ENCODE data around the gene ZFYVE16.

DNA sequence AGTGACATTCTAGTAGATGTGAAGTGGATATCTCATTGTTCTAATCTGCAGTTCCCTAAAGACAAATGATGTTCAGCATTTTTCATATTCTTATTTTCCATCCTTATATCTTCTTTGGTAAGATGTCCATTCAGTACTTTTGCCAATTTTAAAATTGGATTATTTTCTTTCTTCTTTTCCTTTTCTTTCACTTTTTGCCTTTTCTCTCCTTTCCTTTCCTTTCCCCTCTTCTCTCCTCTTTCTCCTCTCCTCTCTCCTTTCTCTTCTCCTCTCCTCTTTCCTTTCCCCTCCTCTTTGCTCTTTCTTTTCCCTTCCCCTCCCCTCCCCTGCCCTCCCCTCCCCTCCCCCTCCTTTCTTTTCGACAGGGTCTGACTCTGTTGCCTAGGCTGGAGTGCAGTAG, 10.1 kb downstream of the ZFYVE16 start:
- TF ChIP-seq, protein P1, sequence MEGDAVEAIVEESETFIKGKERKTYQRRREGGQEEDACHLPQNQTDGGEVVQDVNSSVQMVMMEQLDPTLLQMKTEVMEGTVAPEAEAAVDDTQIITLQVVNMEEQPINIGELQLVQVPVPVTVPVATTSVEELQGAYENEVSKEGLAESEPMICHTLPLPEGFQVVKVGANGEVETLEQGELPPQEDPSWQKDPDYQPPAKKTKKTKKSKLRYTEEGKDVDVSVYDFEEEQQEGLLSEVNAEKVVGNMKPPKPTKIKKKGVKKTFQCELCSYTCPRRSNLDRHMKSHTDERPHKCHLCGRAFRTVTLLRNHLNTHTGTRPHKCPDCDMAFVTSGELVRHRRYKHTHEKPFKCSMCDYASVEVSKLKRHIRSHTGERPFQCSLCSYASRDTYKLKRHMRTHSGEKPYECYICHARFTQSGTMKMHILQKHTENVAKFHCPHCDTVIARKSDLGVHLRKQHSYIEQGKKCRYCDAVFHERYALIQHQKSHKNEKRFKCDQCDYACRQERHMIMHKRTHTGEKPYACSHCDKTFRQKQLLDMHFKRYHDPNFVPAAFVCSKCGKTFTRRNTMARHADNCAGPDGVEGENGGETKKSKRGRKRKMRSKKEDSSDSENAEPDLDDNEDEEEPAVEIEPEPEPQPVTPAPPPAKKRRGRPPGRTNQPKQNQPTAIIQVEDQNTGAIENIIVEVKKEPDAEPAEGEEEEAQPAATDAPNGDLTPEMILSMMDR (IDR thresholded peaks at IDR 0.05) = no peak
- TF ChIP-seq POLR2A (IDR thresholded peaks at IDR 0.05) = no peak
- no peak for TF ChIP-seq POLR2AphosphoS5 (IDR thresholded peaks at IDR 0.05)

All from suprapubic skin (tissue), 4 donors.